Effector CD4-positive, alpha-beta T cell (primary cell): ENCODE results near the gene CCDC6.
"Not testable (repeated sequence)": the region's sequence is repeated elsewhere in the genome, so short reads cannot be mapped to it uniquely, and the experiment has no call there.

Source experiments
- DNase-seq: peaks from one replicate; pipeline ENCODE4 v3.0.0-alpha.2; 2020

The CCDC6 gene

DNA sequence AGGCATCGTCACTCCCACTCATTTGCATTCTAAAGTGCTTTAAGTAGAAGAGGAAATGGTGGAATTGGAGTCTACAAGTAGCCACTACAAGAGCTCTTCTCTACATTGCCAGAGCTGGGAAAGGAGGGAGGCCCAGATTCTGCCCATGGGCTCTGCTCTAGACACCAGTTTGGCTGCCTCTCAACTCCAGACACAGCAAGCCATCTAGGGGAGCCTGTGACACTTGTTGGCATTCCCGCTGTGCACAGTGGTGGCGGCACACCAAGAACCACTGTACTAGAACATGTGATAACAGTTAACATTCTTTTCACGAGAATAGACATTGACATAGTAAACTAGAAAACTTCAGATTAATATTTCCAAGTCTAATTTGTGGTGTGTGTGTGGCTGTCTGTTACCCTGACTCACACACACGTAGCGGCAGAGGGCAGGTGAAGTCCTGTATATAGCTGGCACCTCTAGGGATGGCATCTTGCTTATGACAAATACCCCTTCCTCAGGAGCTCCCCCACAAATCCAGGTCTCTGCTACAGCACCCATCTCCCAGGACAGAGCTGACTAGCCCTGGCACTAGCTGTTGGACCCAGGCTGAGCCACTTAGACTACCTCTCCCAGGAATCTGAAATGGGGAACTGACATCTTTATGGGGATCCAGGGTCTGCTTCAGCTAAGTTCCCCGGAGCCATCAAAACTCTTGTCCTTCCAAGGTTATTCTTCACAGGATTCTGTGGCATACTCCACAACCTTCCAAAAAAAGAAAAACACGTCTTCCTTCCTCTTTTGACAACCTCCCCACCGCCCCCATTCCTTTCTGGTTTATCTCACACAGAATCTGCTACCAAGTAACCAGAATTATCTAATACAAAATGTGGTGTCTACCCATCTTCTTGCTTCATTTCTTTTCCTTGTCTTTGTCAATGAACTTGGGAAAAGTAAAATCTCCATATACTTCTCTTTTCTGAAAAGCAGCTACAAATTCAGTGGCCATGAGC, 98.4 kb downstream of the CCDC6 start:
- no peak for DNase-seq

DNA sequence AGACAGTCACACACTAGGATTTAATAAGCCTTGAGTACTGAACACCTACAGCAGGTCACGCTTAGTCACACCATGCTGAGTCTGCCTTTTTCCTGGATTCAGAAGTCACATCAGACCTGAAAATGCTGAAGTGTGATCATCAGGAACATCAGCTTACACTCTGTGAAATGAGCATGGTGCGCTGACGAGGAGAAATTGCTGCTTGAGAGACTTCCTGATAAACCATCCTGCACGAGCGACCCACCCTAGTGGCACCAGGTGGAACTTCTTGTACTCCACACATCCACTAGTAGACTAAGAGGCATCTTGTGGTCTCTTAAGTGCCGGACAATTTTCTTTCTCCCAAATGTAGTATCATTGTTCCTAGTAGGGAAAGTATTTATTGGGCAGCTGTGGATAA, 101.3 kb downstream of the CCDC6 start:
- DNase-seq, result no peak

DNA sequence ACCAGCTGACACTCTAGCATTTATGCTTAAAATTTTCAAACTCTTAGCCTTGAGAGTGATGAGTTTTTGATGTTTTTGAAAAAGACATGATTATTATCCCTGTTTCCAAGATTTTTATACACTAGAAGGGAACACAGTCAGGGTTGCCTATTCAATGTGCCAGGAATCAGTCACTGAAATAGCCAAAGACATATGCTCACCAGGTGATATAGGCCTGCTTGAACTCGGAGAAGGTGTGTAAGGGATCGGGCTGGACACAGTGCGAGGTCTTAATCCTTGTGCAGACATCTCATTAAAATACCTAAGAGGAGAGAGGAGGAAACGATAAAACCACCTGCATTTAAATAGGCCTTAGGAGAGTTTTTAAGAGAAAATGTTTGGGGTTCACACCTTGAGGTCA, 102.1 kb downstream of the CCDC6 start:
- DNase-seq, result no peak

DNA sequence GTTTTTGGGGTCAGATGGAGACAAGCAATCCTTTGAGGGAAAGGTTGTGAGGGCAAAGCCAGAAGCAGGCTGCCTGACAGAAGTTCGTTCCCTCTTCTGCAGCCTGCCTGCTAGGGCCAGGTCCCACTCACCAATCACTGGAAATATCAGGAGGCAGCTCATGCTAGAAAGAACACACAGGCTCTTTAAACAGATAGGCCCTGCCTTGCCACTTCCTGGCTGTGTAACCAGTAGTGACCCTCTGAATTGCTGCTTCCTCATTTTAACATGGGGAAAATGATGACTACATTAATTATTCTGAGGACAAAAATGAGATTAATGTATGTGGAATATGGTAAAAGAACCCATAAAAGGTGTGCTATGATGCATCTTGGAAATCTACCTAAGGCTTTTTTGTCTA, 102.6 kb downstream of the CCDC6 start:
- no peak for DNase-seq

DNA sequence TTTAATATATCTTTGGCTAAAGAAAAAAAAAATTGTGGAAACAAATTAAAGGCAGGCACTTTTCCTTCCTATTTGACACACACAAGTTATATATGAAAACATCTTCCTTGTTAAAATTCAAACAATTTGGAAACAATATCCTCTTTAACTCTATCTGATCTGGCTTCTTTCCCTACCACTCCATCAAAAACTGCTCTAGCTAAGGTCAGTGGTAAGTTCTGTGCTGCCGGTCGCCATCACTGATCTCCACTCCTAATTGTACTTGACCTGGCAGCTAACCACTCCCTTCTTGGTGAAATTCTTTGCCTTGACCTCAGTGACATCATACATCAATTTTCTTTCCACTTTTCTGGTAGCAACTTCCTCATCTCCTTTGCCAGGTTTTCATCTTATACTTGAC, 105.2 kb downstream of the CCDC6 start:
- no peak for DNase-seq

DNA sequence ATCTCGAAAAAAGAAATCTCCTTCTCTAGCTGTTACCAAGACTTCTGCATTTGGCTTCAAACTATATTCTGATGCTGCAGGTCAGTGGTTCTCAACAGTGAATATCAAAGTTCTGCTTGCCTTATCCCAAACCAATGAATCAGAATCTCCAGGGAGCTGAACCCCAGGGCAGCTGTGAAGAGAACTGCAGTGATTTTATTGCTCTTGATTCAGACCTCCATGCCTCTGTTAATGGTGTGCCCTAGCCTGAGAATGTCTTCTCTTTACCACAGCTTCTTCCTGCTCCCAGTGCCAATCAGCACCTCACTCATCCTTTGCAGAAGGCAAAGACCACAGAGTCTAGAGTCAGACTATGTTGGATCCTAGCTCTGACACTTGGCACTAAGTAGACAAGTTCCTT, 106.9 kb downstream of the CCDC6 start:
- DNase-seq, result no peak

DNA sequence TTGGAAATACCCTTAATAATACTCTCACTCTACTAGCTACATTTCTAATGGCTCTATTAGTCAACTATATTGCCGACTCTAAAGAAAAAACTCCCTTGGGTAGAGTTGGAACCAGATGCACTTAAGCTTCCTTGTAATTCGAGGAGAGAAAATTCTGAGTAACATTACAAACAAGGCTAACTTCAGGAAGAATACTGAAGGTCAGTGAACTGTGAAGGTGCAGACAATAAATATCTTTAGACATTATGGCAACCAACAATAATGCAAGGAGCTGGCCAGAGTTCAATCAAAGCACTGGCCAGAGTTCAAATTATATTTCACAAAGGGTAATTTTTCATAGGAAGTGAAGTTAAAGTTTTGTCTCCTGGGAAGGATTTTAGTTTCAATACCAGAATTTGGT, 112.4 kb downstream of the CCDC6 start:
- DNase-seq, result no peak

DNA sequence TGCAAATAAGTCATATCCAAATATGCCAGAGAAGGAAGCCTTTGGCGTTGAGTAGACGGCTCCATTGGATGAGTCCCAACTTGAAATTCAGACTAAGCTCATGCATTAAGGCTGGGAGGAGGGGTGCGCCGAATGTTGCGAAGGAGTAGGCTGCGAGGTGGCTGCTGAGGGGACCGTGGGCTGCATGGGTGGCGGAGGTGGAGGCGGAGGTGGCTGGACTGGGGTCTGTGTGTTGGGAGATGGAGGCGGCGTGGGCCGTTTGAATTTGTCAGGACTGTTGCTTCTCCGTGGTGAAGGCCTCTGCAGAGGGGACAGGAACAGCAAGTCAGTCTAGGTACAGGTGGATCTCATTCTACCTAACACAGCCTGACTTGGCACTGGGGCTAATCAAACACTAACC, 113.5 kb downstream of the CCDC6 start:
- no peak for DNase-seq

DNA sequence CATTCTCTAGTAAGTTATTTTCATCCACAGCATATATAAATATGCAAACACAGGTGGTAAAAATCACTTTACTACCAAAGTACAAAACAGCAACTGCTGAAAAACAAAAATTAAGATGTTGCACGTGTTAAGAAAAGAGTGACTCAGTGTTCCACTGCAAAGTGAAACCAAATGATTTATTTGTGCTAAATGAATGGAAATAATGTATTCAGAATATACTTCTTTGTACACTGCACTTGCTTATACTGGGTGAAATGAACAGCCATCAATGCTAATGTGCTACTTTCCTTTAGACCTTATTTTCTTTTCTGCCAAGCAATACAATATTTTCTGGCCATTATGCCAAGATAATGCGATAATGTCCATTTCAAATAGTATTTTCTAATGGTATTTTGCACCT, 114.8 kb downstream of the CCDC6 start:
- DNase-seq, result no peak

DNA sequence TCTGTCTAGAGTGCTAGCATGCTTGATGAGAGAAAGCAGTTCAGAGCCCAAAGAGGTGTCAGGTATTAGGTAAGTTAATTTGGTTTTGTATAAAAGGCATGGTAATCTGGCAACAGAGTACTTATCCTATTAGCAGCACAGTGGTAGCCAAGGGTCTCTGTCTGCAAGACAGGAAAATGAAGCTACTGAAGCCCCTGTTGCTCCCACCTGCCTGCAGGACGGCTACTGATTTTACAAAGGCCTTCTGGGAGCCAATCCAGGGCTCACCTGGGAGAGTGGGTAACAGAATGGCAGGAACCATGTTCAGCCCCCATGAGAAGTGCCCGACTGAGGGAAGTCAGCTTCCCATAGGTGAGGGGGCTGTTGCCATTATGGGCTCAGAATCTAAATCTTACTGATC, 116.3 kb downstream of the CCDC6 start:
- DNase-seq, result not testable (repeated sequence)

DNA sequence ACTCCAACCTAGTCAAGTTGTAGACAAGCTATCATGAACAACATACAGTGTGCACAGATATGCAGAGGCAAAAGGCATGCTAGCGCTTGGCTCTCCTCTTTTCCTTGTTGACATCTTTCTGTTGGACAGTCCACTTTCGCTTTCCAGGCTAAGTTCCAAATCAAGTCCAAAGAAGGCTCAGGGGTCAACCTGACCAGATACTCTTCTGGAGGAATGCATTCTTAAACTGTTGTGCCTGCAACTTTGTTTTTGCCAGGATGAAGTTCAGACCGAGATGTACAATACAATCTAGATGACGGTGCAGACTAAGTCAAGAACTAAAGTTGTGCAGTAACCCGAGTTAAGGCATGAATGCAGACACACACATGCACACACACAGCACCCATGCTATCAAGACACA, 117.4 kb downstream of the CCDC6 start:
- DNase-seq, result not testable (repeated sequence)

DNA sequence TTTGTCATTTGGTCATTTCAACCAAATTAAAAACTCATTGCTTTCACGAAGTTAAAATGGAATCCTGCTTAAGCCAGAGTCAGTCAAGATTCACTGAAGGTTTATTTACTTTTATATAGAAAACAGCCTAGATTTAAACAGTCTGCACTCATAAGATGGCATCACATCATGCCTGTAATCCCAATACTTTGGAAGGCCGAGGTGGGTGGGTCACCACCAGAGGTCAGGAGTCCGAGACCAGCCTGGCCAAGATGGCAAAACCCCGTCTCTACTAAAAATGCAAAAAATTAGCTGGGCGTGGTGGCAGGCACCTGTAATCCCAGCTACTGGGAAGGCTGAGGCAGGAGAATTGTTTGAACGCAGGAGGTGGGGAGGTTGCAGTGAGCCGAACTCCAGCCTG, 119.3 kb downstream of the CCDC6 start:
- DNase-seq, result not testable (repeated sequence)

DNA sequence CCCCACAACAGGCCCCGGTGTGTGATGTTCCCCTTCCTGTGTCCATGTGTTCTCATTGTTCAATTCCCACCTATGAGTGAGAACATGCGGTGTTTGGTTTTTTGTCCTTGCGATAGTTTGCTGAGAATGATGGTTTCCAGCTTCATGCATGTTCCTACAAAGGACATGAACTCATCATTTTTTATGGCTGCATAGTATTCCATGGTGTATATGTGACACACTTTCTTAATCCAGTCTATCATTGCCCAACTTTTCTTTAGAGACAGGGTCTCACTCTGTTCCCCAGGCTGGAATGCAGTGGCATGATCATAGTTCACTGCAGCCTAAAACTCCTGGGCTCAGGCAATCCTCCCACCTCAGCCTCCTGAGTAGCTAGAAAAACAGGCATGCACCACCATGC, 120.9 kb downstream of the CCDC6 start:
- not testable (repeated sequence) for DNase-seq

DNA sequence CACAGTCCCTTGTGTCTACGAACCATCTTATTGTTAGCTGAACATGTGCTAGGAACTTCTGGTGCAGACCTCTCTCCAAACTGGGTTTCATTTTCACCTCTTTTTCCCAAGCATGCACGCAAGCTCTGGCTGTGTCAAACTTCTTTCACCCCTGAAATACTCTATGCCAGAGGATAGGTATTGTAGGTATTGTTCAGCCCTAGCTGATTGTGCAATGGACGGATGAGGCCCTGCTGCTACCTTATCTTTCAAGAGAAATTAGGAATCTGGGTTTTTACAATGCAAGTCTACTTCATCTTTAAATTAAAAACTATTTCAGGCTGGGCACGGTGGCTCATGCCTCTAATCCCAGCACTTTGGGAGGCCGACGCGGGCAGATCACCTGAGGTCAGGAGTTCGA, 124.8 kb downstream of the CCDC6 start:
- no peak for DNase-seq

DNA sequence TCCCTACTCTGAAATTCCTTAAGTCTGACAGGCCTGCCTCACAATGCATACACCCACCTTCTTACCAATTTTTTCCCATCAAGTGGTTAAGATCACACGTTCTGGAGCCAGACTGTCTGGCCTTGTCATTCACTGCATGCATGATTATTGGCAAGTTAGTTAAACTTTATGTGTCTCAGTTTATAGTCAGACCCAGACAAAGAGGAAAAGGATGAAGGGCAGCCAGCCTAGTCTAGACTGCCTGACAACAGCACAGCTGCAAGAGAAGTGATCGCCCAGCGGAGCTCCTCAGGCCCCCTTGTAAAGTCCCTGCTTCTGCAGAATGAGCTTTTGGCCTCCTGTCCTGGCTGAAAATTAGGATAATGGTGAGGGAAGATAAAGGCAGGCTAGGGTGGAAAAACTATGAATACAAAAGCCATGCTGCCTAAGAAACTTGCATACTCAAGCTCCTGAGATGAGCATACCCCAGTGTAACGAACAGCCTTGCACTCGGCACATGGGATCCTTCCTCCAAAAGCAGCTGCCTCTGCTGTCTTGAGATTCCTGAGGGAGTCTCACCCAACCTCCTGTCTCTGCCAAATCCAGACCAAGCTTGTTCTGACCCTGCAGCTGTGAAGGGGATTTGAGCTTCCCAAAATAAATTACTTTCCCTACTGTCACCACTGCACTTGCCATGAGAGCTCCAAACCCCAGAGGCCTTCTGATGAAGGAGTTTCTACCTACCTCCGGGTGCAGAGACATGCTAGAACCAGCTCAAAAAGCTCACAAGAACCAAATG, 126.4 kb downstream of the CCDC6 start:
- DNase-seq, result no peak

DNA sequence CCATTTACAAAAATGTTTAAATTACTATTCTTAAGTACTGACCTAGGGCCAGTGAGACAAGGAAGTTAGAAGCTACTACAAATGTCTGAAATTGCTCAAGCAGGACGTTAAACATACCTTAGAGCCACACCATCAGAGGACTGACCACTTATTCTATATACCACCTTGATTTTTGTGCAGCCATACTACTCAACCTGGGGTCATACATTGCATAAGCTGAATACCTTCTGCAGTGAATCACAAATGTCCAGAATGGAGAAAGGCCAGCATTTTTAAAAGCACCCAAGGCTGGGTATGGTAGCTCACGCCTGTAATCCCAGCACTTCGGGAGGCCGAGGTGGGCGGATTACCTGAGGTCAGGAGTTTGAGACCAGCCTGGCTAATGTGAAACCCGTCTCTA, 131.9 kb downstream of the CCDC6 start:
- no peak for DNase-seq

DNA sequence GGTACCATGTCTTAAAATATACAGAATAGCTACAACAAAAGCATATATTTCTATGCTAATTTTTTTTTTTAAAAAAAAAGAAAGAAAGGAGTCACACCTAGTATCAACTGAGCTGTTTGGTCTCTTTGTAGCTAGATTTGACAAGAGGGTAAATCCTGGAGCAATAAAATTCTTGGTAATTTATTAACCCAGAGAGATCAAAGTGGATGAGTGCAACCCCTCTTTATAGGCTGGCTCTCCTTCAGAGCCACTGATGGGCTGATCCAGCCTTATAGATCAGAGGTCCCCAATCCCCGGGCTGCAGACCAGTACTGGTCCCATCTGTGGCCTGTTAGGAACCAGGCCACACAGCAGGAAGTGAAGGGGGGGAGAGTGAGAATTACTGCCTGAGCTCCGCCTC, 133.3 kb downstream of the CCDC6 start:
- DNase-seq, result no peak

DNA sequence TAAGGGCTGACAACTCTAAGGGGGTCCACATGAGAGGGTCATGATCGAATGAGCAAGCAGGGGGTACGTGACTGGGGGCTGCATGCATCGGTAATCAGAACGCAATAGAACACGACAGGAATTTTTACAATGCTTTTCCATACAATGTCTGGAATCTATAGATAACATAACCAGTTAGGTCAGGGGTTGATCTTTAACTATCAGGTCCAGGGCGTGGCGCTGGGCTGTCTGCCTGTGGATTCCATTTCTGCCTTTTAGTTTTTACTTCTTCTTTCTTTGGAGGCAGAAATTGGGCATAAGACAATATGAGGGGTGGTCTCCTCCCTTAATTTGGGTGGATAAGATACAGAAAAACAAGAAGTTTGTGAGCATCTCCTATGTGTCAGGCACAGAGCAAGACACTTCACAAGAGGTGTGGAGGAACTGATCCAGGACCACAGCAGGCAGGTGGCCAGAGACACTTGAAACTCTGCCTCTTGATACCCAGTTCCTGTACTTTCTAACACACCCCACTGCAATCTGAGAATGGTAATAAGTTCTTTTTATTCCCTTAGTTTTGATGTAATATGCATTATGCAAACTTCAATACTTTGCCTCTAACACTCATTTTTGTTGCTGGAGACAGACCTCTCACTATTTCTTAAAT, 135.1 kb downstream of the CCDC6 start:
- DNase-seq, result no peak

DNA sequence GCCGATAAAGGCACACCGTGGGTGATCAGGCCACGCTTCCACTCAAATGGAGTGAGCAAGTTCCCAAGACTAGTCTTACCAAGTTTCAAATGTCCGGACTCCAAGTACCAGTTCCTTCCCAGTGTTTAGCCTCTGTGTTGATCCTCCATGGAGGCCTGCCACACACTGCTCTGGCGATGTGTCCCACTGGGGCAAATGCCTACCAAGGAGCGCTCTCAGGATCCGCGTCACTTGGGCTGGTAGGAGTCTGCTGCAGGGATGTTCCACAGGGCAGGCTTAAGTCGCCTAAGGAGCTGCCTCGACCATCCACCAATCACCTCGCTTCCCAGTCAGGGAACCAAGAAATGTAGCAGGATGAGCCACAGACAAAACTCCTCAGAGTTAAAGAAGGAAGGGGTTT, 135.7 kb downstream of the CCDC6 start:
- DNase-seq, result no peak

DNA sequence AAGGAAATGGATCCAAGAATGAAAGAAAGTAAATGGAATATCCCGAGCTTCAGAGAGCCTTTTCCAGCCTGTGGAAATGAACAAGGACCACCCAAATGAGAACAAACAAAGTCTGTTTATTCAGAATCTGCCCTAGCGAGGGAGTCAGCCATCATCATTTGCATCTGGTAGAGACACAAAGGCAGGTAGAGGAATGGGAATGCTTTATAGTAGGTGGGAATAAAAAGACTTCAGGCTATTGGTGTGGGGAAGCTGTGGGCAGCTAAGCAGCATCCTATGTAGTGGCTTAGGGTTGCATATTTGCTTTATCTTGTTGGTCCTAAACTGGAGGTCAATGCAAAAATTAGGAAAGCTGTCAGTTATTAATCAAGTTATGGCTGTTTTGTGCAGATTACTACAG, 143.9 kb downstream of the CCDC6 start:
- DNase-seq, result no peak

DNA sequence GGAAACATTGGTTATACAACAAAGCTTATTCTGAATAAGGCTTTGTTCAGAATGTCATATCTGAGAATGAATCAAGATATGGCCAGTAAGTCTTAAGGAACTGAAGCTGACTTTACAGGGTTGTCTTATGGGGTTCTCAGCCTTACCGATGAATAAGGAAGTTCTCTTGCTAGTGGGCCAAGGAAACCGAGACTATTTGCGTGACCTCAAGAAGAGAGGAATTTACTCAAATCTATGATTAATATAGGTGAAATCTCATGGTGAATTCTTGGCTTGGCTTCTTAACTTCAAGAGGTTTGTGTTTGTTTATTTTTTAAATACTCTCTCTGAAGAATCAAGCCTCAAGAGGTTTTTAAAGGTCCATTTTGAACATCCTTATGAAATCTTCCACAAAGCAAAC, 148.4 kb downstream of the CCDC6 start:
- DNase-seq, result no peak

DNA sequence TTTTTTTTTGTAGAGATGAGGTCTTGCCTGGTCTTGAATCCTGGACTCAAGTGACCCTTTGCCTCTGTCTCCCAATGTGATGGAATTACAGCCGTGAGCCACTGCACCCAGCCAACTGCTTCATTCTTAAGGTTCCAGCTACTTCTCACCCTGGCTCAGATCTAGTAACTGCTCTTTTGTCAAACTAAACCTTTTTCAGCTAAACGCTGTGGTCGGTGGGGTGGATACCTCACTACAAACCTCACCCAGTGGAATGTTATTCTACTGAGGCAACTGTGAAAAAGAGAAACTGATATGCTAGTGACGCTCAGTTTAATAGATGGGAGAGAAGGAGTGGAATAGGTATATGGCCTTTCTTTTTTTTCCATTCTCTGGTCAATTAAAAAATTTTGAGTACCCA, 151.4 kb downstream of the CCDC6 start:
- DNase-seq, result no peak

DNA sequence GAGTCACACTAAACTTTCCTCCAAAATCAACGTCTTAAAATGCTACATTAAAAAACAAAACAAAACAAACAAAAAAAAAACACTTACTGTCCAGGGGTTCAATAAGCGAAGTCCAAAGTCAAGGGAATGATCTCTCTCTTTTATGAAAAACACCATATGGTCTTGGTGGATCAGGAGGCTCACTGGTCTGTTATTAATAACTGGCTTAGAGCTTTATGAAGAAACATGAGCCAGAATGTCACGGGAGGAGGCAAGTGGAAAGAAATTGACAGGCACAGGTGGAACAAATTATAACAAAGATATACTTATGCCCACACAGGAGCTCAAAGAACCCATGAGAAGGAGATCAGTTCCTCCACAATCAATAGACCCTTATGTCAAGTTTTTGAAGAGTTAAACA, 153.1 kb downstream of the CCDC6 start, which contains the start of gene MRLN:
TSS of gene MRLN (minus strand) at position 189 of the 400 bp plus-strand sequence.
- no peak for DNase-seq
